Activated CD8-positive, alpha-beta memory T cell treated with anti-CD3 and anti-CD28 coated beads for 48 hours (primary cell): ENCODE results near the gene HNRNPH2.

Experiments used
- DNase-seq, 3 experiments: peaks; one replicate each; pipeline ENCODE4 v3.0.0-alpha.2; 2020; ENCODE audit warnings: low read depth in 2 of 3, low spot score in 2 of 3

HNRNPH2 gene

GRCh38 chrX:101395789-101396188 is 12.2 kb upstream of the HNRNPH2 start:
- no peak for DNase-seq

- no peak for DNase-seq
These were observed 10.2 kb upstream of the HNRNPH2 start for GRCh38 chrX:101397779-101398178.

GRCh38 chrX:101398694-101399093 is 9.3 kb upstream of the HNRNPH2 start:
- DNase-seq = no peak

GRCh38 chrX:101399825-101400224 is 8.2 kb upstream of the HNRNPH2 start:
- no peak for DNase-seq

GRCh38 chrX:101407167-101407747 is 765 bp upstream of the HNRNPH2 start:
- no peak for DNase-seq

GRCh38 chrX:101408532-101408841 is 465 bp downstream of the HNRNPH2 start:
- no peak for DNase-seq

GRCh38 chrX:101409043-101409442 is 1.0 kb downstream of the HNRNPH2 start:
- DNase-seq = no peak

- no peak for DNase-seq
These were observed 2.4 kb downstream of the HNRNPH2 start for GRCh38 chrX:101410461-101410860.

GRCh38 chrX:101411984-101412383 is 4.0 kb downstream of the HNRNPH2 start:
- no peak for DNase-seq

- DNase-seq = no peak
These were observed 7.4 kb downstream of the HNRNPH2 start for GRCh38 chrX:101415180-101416145.

GRCh38 chrX:101416691-101417090 is 8.7 kb downstream of the HNRNPH2 start:
- DNase-seq = no peak

GRCh38 chrX:101417190-101417589 is 9.2 kb downstream of the HNRNPH2 start:
- no peak for DNase-seq

- peak in 1 of 3 experiments; percentile 9 for DNase-seq
These were observed 10.2 kb downstream of the HNRNPH2 start for GRCh38 chrX:101417981-101418841.

GRCh38 chrX:101419489-101419888 is 11.5 kb downstream of the HNRNPH2 start:
- no peak for DNase-seq

GRCh38 chrX:101427954-101428353 is 19.9 kb downstream of the HNRNPH2 start:
- DNase-seq = no peak

GRCh38 chrX:101429934-101430333 is 21.9 kb downstream of the HNRNPH2 start:
- no peak for DNase-seq

- DNase-seq = no peak
These were observed 22.5 kb downstream of the HNRNPH2 start for GRCh38 chrX:101430457-101431078.

- DNase-seq = no peak
These were observed 34.1 kb downstream of the HNRNPH2 start for GRCh38 chrX:101442085-101442484.

GRCh38 chrX:101449279-101449678 is 41.3 kb downstream of the HNRNPH2 start:
- DNase-seq = no peak

- DNase-seq = no peak
These were observed 42.1 kb downstream of the HNRNPH2 start for GRCh38 chrX:101450085-101450484.

GRCh38 chrX:101450961-101451360 is 42.9 kb downstream of the HNRNPH2 start:
- DNase-seq = no peak
